Hepatic stellate cell (primary cell): ENCODE measurements around the gene ADGRF5.

Experiments used
- DNase-seq: peaks from one replicate; pipeline ENCODE4 v3.0.0; 2011; ENCODE audit warnings: low spot score

Gene ADGRF5

DNA sequence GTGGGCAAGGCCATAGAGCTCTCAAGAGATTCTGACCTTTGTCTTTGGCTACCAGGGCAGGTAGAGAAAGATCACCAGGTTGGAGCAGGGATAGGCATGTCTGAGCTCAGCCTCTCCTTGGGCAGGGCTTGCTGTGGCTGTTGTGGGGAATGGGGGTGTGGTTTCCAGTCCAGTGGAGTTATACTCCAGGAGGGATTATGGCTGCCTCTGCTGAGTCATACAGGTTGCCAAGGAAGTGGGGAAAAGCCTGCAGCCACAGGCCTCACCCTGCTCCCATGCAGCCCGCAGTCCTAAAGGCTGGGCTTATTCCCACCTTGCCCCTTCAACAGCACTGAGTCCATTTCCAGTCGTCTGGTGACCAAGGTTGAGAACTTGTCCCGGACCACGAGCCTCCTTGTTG is 106.6 kb downstream of the ADGRF5 start:
- no peak for DNase-seq

DNA sequence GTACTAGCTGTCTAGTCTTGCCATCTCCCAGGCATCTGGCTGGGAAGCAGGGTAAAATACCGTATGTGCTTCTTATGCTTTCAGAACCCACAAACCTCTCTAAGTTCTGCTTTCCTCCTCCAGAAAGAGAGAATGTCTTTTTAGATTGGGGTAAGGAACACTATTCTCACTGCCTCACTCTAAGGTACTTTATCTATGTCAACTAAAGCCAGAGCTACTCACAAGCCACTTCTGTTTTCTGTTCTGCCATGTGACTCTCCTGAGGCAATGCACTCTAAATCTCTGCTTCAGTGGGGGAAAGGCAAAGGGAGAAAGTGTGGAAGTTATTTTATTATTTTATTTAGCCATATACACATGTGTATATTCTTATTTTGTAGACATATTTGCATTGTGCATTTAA is 112.9 kb downstream of the ADGRF5 start:
- no peak for DNase-seq
